PFSK-1 (cell line): ENCODE measurements around the gene TRAPPC10.

Source experiments
- POLR2AphosphoS5 ChIP-seq: IDR thresholded peaks from 2 replicates; pipeline ENCODE4 v1.6.1; 2012; ENCODE audit warnings: low read depth, mild to moderate bottlenecking, control low read depth, low read length, moderate library complexity
- TAF1 ChIP-seq: IDR thresholded peaks from 2 replicates; pipeline ENCODE4 v1.6.1; 2012; ENCODE audit warnings: low read length, control low read depth, borderline replicate concordance; ENCODE audit not compliant: insufficient read depth

DNA sequence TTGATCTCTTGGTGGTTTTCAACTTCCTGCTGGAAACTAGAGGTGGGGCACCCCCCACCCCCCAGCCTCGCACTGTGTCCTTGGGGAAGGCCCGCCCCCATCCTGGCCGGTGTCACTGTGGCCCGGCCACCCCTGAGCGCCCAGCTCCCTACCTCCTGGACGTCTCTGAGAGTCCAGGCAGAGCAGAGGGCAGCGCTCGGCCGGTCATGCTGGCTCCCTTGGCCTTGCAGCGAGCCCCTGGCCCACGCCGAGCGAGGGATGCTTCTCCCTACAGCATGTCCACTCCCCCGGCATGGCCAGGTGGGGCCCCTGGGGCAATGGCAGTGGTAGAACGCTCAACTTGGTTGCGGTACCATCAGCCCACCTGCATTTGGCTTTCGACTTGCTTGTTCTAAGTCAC is 28.7 kb upstream of the TRAPPC10 start:
- TF ChIP-seq POLR2AphosphoS5 (no peak), TAF1 (no peak)
